GM21528 (cell line): Measurements from ENCODE around the gene CSTF3.
"Not testable (repeated sequence)": the region's sequence is repeated elsewhere in the genome, so short reads cannot be mapped to it uniquely, and the experiment has no call there.

Experiments used
- ATAC-seq: cut with Tn5 transposase; IDR thresholded peaks from one replicate; pipeline ENCODE4 v1.9.1; 2021; ENCODE audit warnings: mild to moderate bottlenecking, moderate library complexity; ENCODE audit not compliant: unreplicated experiment, low FRiP score

CSTF3 gene

DNA sequence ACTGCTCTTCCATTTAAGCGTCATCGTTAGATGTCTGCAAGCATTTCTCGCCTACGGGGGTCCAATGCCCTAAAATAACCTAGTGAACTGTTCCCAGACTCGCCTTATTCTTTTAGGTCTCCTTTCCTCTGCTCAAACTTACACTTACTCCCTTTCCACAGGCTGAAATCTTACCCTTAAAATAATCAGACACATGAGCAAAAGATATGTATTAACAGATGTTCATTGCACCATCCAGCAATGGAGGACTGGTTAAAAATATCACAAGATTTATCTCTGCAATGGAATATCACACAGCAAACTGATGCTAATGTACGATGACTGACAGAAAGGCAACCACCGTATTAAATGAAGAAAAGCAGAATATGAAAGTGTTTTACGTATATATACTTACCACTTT, 1.6 kb upstream of the CSTF3 start:
- no peak for ATAC-seq

- no peak for ATAC-seq
Observed at GRCh38 chr11:33160587-33160986, 693 bp downstream of the CSTF3 start.

DNA sequence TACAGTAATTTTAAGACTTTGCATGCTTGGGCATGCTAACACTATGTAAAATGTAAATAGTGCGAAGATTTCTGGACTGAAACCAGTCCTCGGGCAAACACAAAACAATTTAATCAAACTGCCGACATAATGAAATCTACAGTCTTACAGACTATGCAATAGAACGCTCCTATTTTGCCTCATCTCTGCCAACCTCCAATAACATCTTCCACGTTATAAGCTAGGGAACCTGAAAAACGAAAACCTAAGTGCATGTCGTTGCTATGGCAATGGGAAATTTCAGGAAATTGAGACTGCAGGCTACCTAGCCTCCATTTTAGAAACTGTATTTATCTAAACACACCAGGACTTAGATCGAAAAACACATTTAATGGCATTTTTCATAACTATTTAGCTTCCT, 1.1 kb downstream of the CSTF3 start:
- ATAC-seq, result no peak

DNA sequence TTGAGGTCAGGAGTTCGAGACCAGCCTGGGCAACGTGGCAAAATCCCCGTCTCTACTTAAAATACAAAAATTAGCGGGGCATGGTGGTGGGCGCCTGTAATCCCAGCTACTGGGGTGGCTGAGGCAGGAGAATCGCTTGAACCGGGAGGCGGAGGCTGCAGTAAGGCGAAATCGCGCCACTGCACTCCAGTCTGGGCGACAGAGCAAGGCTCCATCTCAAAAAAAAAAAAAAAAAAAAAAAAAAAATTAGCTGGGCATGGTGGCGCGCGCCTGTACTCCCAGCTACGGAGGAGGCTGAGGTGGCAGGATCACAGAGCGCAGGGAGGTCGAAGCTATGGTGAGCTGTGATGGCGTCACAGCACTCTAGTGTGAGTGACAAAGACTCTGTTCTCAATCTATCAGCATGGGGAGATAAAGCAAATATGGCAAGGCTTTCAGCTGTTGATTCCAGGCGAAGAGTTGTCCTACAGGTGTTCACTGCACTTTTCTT, 1.9 kb downstream of the CSTF3 start:
- ATAC-seq, result not testable (repeated sequence)

DNA sequence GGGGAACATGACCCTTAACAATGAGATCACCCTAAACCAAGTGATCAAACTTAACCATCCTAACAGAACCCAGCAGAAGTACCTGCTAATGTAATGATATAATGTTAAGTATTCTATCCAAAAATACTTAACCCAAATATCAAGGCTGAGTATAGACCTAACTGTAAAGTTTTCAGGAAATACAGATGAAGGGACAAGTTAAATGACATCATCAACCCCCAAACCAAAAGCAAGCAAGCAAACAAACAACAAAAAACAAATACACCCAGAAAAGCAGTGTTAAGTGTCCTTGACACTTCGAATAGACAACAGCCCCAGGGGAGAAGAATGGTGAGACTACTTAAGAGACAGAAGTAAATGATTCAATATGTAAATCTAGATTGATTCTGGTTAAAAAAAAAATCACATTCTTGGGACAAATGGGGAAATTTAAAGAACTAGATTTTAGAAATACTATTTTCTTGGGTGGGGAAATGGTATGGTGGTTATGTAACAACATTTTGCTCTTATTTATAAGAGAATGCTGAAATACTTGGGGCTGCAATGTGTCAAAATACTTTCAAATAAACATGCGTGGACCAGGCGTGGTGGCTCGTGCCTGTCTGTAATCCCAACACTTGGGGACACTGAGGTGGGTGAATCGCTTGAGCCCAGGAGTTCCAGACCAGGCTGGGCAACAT, 2.5 kb downstream of the CSTF3 start:
- no peak for ATAC-seq

DNA sequence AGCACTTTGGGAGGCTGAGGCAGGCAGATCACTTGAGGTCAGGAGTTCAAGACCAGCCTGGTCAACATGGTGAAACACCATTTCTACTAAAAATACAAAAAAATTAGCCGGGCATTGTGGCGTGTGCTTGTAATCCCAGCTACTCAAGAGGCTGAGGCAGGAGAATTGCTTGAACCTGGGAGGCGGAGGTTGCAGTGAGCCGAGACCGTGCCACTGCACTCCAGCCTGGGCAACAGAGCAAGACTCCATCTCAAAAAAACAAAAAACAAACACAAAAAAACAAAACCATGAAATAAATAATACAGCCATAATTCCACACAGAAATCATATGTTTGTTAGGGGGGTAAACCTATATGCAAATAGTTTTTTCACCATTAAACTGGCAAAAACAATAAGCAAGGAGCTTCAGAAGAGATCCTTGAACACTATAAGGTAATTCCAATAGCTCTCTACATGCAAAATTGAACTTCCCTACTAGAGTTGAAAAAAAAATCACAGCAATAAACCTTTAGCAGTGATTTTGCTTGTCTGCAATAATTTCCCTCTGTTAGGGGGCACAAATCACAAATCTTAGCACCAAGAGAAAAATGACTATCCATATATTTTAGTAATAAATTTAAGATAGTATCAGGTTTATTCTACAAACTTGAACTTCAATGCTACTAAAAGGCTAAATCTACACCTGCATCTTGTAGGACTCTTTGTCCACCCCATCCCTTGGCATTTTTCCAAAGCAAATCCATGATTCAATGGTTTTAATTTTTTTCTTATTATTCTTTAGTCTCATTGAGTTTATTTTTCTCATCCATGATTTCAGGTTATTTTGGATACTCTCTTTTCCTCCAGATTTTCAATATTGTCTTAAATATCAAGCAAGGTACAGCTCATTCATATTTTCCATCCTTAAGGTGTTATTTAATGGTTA, 3.9 kb downstream of the CSTF3 start:
- ATAC-seq, result no peak

DNA sequence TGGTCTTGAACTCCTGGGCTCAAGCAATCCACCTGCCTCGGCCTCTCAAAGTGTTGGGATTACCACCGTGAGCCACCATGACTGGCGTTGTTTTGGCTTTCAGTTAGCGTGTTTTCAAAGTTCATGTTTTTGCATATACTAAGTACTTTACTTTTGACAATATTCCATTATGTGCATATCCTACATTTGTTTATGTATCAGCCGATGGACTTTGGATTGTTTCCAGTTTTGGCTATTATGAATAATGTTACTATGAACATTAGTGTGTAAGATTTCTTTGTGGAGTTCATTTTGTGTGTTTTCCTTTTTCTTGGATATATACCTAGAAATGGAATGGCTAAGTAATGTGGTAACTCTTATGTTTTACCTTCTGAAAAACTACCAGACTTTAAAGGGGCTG, 9.9 kb downstream of the CSTF3 start:
- ATAC-seq, result no peak

GRCh38 chr11:33147559-33147958, 13.7 kb downstream of the CSTF3 start:
- ATAC-seq, result no peak

DNA sequence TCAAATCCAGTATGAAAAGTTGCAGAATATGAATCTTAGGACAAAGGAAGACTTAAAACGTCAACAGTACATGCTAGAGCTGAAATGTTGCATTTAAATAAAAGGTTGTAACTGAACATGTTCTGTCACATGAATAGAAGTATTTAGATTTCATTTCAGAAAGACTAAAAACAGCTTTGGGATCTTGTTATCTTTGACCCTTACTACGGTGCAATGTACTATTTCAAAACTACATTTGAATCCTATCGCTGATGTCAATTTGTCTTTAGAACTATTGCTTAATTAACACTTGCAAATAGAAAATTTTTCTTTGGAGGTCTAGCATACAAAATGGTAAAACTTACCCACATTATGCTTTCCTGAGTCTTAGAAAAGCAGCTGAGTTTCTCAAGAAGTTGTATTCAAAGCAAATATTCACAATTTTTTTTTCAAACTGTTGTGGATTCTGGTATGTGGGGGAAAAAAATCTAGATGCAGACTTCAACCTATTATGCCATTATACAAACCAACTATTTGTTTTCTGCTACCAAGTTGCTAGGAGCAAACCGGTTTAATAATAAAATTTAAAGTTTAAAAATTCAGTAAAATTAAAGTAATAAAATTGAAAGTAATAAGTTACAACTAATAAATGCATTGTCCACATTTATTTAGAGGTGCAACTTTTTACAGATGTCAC, 25.4 kb downstream of the CSTF3 start:
- ATAC-seq, result no peak

DNA sequence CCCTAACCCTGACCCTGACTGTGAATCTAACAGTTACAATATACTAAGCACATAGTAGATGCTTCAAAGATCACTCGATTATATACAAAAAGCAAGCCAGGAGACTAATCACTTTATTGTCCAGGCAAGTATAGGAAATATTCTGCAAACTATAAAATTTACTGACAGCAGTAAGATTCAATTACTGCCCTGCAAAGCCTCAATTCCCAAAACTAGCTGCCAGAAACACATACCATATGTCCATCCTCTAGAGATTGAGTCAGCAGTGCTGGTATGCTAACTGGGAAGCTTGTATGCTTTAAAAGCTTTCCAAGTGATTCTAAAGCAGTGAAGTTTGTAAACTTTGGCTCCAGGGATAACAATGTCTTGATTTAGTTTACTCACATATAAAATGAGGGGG, 26.1 kb downstream of the CSTF3 start:
- no peak for ATAC-seq

DNA sequence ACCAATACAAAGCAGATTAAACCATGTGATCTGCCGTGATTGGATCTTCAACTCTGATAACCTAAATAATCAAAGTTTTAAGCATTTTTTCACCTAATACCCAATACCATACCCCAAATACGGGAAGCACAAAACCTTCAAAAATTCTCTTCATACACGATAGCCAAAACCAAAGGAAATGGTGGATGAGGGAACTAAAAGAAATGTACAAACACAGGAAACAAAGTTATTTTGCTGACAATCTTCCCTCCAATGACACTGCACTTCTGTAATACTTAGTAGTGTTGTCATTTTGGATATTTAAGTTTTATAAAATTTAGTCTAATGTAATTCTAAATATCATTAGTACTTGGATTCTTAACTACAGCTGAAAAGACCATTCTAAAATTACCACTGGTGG, 27.0 kb downstream of the CSTF3 start:
- ATAC-seq, result no peak

- no peak for ATAC-seq
Observed at GRCh38 chr11:33133761-33134160, 27.5 kb downstream of the CSTF3 start.

- no peak for ATAC-seq
Observed at GRCh38 chr11:33132510-33132909, 28.8 kb downstream of the CSTF3 start.

GRCh38 chr11:33128739-33129138, 32.5 kb downstream of the CSTF3 start:
- ATAC-seq, result no peak

DNA sequence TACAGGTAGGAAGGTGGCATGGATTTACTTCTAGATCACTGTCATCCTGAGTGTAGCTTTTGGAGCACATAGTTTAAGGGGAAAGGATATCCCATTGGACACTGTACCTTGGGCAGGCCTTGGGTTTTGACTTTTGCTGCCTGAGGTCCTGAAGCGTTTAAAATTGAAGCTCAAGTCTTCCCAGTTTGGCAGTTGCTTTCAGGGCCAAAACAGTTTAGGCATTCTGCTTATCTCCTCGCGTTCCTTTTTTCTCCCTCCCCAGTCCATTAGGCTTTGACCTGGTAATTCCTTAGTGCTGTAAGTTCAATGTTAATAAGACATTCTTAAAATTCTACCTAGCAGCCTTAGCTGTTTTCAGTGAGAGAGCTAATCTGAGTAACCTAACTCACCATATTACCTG, 35.7 kb downstream of the CSTF3 start:
- ATAC-seq, result no peak

- ATAC-seq, result no peak
Observed at GRCh38 chr11:33125025-33125424, 36.3 kb downstream of the CSTF3 start.

GRCh38 chr11:33122696-33123095, 38.6 kb downstream of the CSTF3 start:
- not testable (repeated sequence) for ATAC-seq

GRCh38 chr11:33116535-33116934, 44.7 kb downstream of the CSTF3 start:
- ATAC-seq, result no peak

DNA sequence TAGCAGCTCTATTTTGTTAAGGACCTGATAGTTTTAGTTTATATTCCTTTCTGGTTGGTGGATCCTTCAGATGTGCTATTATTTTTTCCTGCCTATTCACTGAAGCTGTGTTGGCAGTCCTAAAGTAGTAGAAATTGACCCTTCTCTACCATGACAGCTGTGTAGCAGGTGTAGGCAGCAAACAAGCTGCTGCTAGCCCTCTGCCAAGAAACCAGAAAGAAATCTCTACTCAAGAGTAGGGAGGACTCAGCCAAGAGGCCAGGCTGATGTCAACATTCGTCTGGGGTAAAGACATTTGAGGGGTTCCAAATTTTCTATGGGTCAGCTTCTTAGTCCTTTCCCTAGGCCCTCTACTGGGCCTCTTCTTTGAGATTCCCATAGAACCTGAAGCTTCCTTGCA, 51.2 kb downstream of the CSTF3 start:
- ATAC-seq, result no peak

GRCh38 chr11:33109294-33109895, 51.9 kb downstream of the CSTF3 start:
- ATAC-seq, result no peak

DNA sequence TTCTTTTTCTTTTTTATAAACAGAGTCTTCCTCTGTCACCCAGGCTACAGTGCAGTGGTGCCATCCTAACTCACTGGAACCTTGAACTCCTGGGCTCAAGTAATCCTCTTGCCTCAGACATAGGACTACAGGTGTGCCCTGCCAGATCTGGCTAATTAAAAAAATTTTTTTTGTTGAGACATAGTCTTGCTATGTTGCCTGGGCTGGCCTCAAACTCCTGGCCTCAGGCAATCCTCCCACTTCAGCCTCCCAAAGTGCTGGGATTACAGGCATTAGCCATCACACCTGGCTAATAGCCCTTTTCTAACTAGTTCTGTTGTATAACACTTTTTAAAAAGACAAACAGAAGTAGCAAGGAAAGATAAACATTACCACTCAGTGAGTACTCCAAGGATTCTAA, 57.4 kb downstream of the CSTF3 start:
- no peak for ATAC-seq
